ENCODE results near the gene DOCK3. TPM values are rescaled to one million over a fixed set of nuclear protein-coding genes. Genes with fewer than 3 reads are reported as not detected.

The DOCK3 gene
- total RNA-seq, 1 experiment from 2014 or later = 5.6 TPM

DNA sequence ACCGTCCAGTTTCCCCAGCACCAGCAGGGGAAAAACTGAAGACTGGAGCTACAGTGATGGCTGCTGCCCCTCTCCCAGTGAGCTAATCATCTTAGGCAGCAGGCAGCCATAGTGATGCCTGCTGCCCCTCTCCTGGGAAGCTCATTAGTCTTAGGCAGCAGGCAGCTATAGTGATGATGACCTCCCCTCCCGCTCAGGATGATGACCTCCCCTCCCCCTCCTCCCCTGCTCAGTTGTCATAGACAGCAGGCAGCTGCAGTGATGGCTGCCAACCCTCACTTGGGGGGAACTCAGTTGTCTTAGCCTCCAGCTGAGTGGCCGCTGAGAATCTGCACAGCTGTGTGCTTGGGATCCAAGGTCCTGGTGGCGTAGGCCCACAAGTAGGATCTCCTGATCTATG lies 629.5 kb downstream of the DOCK3 start (continued):
- TF ChIP-seq FOXP4 (CRISPR knock-in tag; IDR thresholded peaks at IDR 0.05) = no peak
- no peak for TF ChIP-seq ZNF263 (CRISPR knock-in tag; IDR thresholded peaks at IDR 0.05; ENCODE audit: low read depth)
- TF ChIP-seq ZNF232 (CRISPR knock-in tag; IDR thresholded peaks at IDR 0.05) = no peak
- TF ChIP-seq ZBTB21 (CRISPR knock-in tag; IDR thresholded peaks at IDR 0.05; ENCODE audit: borderline replicate concordance) = no peak
- no peak for TF ChIP-seq ZSCAN18 (CRISPR knock-in tag; IDR thresholded peaks at IDR 0.05)
- no peak for TF ChIP-seq E2F5 (CRISPR knock-in tag; IDR thresholded peaks at IDR 0.05)
- TF ChIP-seq, protein P1, sequence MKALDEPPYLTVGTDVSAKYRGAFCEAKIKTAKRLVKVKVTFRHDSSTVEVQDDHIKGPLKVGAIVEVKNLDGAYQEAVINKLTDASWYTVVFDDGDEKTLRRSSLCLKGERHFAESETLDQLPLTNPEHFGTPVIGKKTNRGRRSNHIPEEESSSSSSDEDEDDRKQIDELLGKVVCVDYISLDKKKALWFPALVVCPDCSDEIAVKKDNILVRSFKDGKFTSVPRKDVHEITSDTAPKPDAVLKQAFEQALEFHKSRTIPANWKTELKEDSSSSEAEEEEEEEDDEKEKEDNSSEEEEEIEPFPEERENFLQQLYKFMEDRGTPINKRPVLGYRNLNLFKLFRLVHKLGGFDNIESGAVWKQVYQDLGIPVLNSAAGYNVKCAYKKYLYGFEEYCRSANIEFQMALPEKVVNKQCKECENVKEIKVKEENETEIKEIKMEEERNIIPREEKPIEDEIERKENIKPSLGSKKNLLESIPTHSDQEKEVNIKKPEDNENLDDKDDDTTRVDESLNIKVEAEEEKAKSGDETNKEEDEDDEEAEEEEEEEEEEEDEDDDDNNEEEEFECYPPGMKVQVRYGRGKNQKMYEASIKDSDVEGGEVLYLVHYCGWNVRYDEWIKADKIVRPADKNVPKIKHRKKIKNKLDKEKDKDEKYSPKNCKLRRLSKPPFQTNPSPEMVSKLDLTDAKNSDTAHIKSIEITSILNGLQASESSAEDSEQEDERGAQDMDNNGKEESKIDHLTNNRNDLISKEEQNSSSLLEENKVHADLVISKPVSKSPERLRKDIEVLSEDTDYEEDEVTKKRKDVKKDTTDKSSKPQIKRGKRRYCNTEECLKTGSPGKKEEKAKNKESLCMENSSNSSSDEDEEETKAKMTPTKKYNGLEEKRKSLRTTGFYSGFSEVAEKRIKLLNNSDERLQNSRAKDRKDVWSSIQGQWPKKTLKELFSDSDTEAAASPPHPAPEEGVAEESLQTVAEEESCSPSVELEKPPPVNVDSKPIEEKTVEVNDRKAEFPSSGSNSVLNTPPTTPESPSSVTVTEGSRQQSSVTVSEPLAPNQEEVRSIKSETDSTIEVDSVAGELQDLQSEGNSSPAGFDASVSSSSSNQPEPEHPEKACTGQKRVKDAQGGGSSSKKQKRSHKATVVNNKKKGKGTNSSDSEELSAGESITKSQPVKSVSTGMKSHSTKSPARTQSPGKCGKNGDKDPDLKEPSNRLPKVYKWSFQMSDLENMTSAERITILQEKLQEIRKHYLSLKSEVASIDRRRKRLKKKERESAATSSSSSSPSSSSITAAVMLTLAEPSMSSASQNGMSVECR (CRISPR knock-in tag; IDR thresholded peaks at IDR 0.05; ENCODE audit: borderline replicate concordance) = no peak

GRCh38 chr3:51306093-51306492 lies 631.4 kb downstream of the DOCK3 start:
- no peak for TF ChIP-seq EMX1 (CRISPR knock-in tag; IDR thresholded peaks at IDR 0.05)
- TF ChIP-seq, protein P2, sequence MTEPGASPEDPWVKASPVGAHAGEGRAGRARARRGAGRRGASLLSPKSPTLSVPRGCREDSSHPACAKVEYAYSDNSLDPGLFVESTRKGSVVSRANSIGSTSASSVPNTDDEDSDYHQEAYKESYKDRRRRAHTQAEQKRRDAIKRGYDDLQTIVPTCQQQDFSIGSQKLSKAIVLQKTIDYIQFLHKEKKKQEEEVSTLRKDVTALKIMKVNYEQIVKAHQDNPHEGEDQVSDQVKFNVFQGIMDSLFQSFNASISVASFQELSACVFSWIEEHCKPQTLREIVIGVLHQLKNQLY (CRISPR knock-in tag; IDR thresholded peaks at IDR 0.05) = no peak
- no peak for TF ChIP-seq ZNF416 (CRISPR knock-in tag; IDR thresholded peaks at IDR 0.05)
- no peak for TF ChIP-seq JAZF1 (CRISPR knock-in tag; IDR thresholded peaks at IDR 0.05)
- TF ChIP-seq ZNF232 (CRISPR knock-in tag; IDR thresholded peaks at IDR 0.05) = no peak
- TF ChIP-seq, protein P3, sequence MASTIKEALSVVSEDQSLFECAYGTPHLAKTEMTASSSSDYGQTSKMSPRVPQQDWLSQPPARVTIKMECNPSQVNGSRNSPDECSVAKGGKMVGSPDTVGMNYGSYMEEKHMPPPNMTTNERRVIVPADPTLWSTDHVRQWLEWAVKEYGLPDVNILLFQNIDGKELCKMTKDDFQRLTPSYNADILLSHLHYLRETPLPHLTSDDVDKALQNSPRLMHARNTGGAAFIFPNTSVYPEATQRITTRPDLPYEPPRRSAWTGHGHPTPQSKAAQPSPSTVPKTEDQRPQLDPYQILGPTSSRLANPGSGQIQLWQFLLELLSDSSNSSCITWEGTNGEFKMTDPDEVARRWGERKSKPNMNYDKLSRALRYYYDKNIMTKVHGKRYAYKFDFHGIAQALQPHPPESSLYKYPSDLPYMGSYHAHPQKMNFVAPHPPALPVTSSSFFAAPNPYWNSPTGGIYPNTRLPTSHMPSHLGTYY (CRISPR knock-in tag; IDR thresholded peaks at IDR 0.05) = no peak
- TF ChIP-seq, protein P4, sequence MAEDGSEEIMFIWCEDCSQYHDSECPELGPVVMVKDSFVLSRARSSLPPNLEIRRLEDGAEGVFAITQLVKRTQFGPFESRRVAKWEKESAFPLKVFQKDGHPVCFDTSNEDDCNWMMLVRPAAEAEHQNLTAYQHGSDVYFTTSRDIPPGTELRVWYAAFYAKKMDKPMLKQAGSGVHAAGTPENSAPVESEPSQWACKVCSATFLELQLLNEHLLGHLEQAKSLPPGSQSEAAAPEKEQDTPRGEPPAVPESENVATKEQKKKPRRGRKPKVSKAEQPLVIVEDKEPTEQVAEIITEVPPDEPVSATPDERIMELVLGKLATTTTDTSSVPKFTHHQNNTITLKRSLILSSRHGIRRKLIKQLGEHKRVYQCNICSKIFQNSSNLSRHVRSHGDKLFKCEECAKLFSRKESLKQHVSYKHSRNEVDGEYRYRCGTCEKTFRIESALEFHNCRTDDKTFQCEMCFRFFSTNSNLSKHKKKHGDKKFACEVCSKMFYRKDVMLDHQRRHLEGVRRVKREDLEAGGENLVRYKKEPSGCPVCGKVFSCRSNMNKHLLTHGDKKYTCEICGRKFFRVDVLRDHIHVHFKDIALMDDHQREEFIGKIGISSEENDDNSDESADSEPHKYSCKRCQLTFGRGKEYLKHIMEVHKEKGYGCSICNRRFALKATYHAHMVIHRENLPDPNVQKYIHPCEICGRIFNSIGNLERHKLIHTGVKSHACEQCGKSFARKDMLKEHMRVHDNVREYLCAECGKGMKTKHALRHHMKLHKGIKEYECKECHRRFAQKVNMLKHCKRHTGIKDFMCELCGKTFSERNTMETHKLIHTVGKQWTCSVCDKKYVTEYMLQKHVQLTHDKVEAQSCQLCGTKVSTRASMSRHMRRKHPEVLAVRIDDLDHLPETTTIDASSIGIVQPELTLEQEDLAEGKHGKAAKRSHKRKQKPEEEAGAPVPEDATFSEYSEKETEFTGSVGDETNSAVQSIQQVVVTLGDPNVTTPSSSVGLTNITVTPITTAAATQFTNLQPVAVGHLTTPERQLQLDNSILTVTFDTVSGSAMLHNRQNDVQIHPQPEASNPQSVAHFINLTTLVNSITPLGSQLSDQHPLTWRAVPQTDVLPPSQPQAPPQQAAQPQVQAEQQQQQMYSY (CRISPR knock-in tag; IDR thresholded peaks at IDR 0.05) = no peak
- no peak for TF ChIP-seq ZNF532 (CRISPR knock-in tag; IDR thresholded peaks at IDR 0.05; ENCODE audit: borderline replicate concordance)
- peaks cover 14% of the 10 kb centered on the region for H3K9me3 Mint-ChIP-seq
- no peak for DNase-seq (ENCODE audit: low spot score)
- H3K27ac Mint-ChIP-seq = no peak overlapping the region
- H3K36me3 Mint-ChIP-seq = peaks cover 5% of the 10 kb centered on the region
- ChIA-PET POLR2A (no interaction called here), CTCF (no interaction called here)
- ATAC-seq = no peak
- H3K27me3 Mint-ChIP-seq (ENCODE audit: low read depth) = peaks cover 4% of the 10 kb centered on the region; the same call in 1 of the 2 replicates
- H3K4me3 Mint-ChIP-seq = no peak overlapping the region
- H3K4me1 Mint-ChIP-seq = no peaks in the 10 kb centered on the region

Data from WTC11 (cell line).